Right lobe of liver (tissue), 4 donors: ENCODE data around the gene AKT3.

ENCODE experiments used
- CTCF ChIP-seq, 4 donors: fragments of 200-600 bp in 3 of 4; fragments of 450-650 bp in 1 of 4; IDR thresholded peaks; one replicate each; pipeline versions ENCODE4 v1.5.1 to v1.8.0; 2016 to 2022; ENCODE audit warnings: antibody characterized with exemption in 4 of 4, mild to moderate bottlenecking in 2 of 4
- POLR2A ChIP-seq: fragments of 450-650 bp; IDR thresholded peaks from one replicate; pipeline ENCODE4 v1.6.1; 2017; ENCODE audit warnings: antibody characterized with exemption, mild to moderate bottlenecking
- donor health status: DM: no; HTN: no; CAD: no.
- donor health status: DM: no; HTN: no; CAD: no.
- donor health status: DM: no; HTN: yes; CAD: no.

GRCh38 chr1:243482141-243483022 lies 367.7 kb downstream of the AKT3 start:
- TF ChIP-seq POLR2A, result no peak
- no peak for TF ChIP-seq CTCF (IDR thresholded peaks at IDR 0.05)
